Epithelial cell of proximal tubule (primary cell): ENCODE results near the gene SLC7A4. TPM values are rescaled to one million over a fixed set of nuclear protein-coding genes. Genes with fewer than 3 reads are reported as not detected.

Source experiments
- DNase-seq: peaks from one replicate; pipeline ENCODE4 v3.0.0-alpha.2; 2011; ENCODE audit warnings: low read depth
- H3K4me3 ChIP-seq: 2 replicates; pipeline ENCODE4 v1.5.1; 2011; ENCODE audit warnings: low read depth, mild to moderate bottlenecking, low read length
- CTCF ChIP-seq: conservative IDR thresholded peaks from 2 replicates; pipeline ENCODE4 v1.5.1; 2012; ENCODE audit warnings: low read depth, mild to moderate bottlenecking, low read length
- total RNA-seq: library from RNA; depleted of rRNA; stranded (reverse); fragments of >200 nt; gene quantifications from 2 replicates; pipeline ENCODE4 v1.2.3, GENCODE V29; 2015

SLC7A4 gene
- total RNA-seq, 1 donor from 2014 or later = 1.8 TPM

- no peak overlapping the region for H3K4me3 ChIP-seq
- TF ChIP-seq CTCF = no peak
- DNase-seq = no peak
These were observed 39.7 kb downstream of the SLC7A4 start for GRCh38 chr22:20992456-20993303.

- no peak for TF ChIP-seq CTCF
- no peak for DNase-seq
These were observed 40.3 kb downstream of the SLC7A4 start for GRCh38 chr22:20992056-20992442.

GRCh38 chr22:20991252-20992055 is 40.9 kb downstream of the SLC7A4 start:
- no peak for DNase-seq
- no peak overlapping the region for H3K4me3 ChIP-seq
- no peak for TF ChIP-seq CTCF

More at GRCh38 chr22:20992056-20992442, 40.3 kb downstream of the SLC7A4 start:
- no peak overlapping the region for H3K4me3 ChIP-seq

- no peak for TF ChIP-seq CTCF
- H3K4me3 ChIP-seq = no peak overlapping the region
- DNase-seq = no peak
These were observed 41.9 kb downstream of the SLC7A4 start for GRCh38 chr22:20990184-20991180.

- no peak for TF ChIP-seq CTCF
- no peak for DNase-seq
- H3K4me3 ChIP-seq = no peak overlapping the region
These were observed 42.8 kb downstream of the SLC7A4 start for GRCh38 chr22:20989323-20990138.
